Thymus (tissue), 11 donors: ENCODE results near the gene ACSS1. TPM values are rescaled to one million over a fixed set of nuclear protein-coding genes. Genes with fewer than 3 reads are reported as not detected.
"Not testable (repeated sequence)": the region's sequence is repeated elsewhere in the genome, so short reads cannot be mapped to it uniquely, and the experiment has no call there.

Experiments used
- DNase-seq, 9 donors: peaks; one replicate each; pipeline ENCODE4 v3.0.0-alpha.2; 2013; ENCODE audit warnings: low spot score in 9 of 9, low read depth in 6 of 9, missing footprints in 1 of 9
- H3K27ac ChIP-seq, 2 donors: one replicate each; pipeline ENCODE4 v1.5.1; 2013; ENCODE audit warnings: control low read depth in 1 of 2, low read depth in 1 of 2, low read length in 1 of 2, mild to moderate bottlenecking in 1 of 2, moderate library complexity in 1 of 2
- H3K27me3 ChIP-seq, 2 donors: one replicate each; pipeline ENCODE4 v1.5.1; 2013; ENCODE audit warnings: low read length in 1 of 2; ENCODE audit not compliant: control insufficient read depth in 2 of 2, insufficient read depth in 1 of 2
- H3K36me3 ChIP-seq, 2 donors: one replicate each; pipeline ENCODE4 v1.5.1; 2013; ENCODE audit warnings: low read length in 1 of 2, mild to moderate bottlenecking in 1 of 2, moderate library complexity in 1 of 2; ENCODE audit not compliant: control insufficient read depth in 2 of 2, insufficient read depth in 2 of 2
- H3K4me1 ChIP-seq, 2 donors: one replicate each; pipeline ENCODE4 v1.5.1; 2013; ENCODE audit warnings: low read length in 2 of 2; ENCODE audit not compliant: control insufficient read depth in 2 of 2, insufficient read depth in 2 of 2
- H3K4me3 ChIP-seq, 2 donors: one replicate each; pipeline ENCODE4 v1.5.1; 2013; ENCODE audit warnings: low read length in 2 of 2, control low read depth in 1 of 2, mild to moderate bottlenecking in 1 of 2
- H3K9me3 ChIP-seq, 2 donors: one replicate each; pipeline ENCODE4 v1.5.1; 2013; ENCODE audit warnings: low read length in 1 of 2, mild to moderate bottlenecking in 1 of 2; ENCODE audit not compliant: control insufficient read depth in 2 of 2, insufficient read depth in 1 of 2
- WGBS: extraction: QIAGEN DNeasy Blood & Tissue Kit; methylation state at CpG from one replicate; pipeline ENCODE4 v1.1.7; 2013; 5-methylcytosine and 5-hydroxymethylcytosine counted together
- polyA plus RNA-seq: library from polyadenylated mRNA; stranded (reverse); fragments of 200-250 nt; gene quantifications from one replicate; pipeline ENCODE4 v1.2.3, GENCODE V29; 2013
- total RNA-seq: library from RNA; stranded (reverse); fragments of 120-200 nt; gene quantifications from one replicate; pipeline ENCODE4 v1.2.4, GENCODE V29; 2013
- donor health status: healthy.

The ACSS1 gene
- total and polyA plus RNA-seq, 2 donors: 22.2 to 27.8 TPM

GRCh38 chr20:25006431-25007167, 51.3 kb downstream of the ACSS1 start:
- Histone ChIP-seq H3K4me1 (no peaks in the 10 kb centered on the region), H3K9me3 (no peaks in the 10 kb centered on the region), H3K27me3 (no peaks in the 10 kb centered on the region), H3K4me3 (no peak overlapping the region), H3K27ac (no peak overlapping the region), H3K36me3 (peaks cover 38 to 54% of the 10 kb centered on the region in 2 donors)
- no peak for DNase-seq
- WGBS: 94% methylated on average over 12 of the region's 12 CpGs

GRCh38 chr20:25005661-25006060, 52.3 kb downstream of the ACSS1 start:
- H3K4me1 ChIP-seq: no peaks in the 10 kb centered on the region
- no peaks in the 10 kb centered on the region for H3K9me3 ChIP-seq
- H3K36me3 ChIP-seq: peaks cover 33 to 47% of the 10 kb centered on the region in 2 donors
- no peak for DNase-seq
- 95% methylated on average over 8 of the region's 8 CpGs for WGBS
- no peak overlapping the region for H3K4me3 ChIP-seq
- H3K27me3 ChIP-seq: no peaks in the 10 kb centered on the region
- H3K27ac ChIP-seq: no peak overlapping the region

GRCh38 chr20:25005220-25005619, 52.7 kb downstream of the ACSS1 start:
- Histone ChIP-seq H3K27me3 (no peaks in the 10 kb centered on the region), H3K9me3 (no peaks in the 10 kb centered on the region), H3K27ac (no peak overlapping the region), H3K36me3 (peaks cover 29 to 43% of the 10 kb centered on the region in 2 donors), H3K4me3 (no peak overlapping the region), H3K4me1 (no peaks in the 10 kb centered on the region)
- WGBS: 98% methylated on average over 2 of the region's 2 CpGs
- no peak for DNase-seq

GRCh38 chr20:25003002-25003401, 54.9 kb downstream of the ACSS1 start:
- Histone ChIP-seq H3K27me3 (no peaks in the 10 kb centered on the region), H3K27ac (no peak overlapping the region), H3K9me3 (no peaks in the 10 kb centered on the region), H3K4me3 (no peak overlapping the region), H3K36me3 (peaks cover 16 to 22% of the 10 kb centered on the region in 2 donors), H3K4me1 (no peaks in the 10 kb centered on the region)
- WGBS: 95% methylated on average over 1 of the region's 1 CpG
- DNase-seq: no peak

- not testable (repeated sequence) for H3K4me3 ChIP-seq, H3K27me3 ChIP-seq, H3K9me3 ChIP-seq, H3K27ac ChIP-seq, H3K4me1 ChIP-seq, H3K36me3 ChIP-seq, DNase-seq
- WGBS: over 99% methylated on average over 4 of the region's 4 CpGs
These were observed 56.6 kb downstream of the ACSS1 start for GRCh38 chr20:25001323-25001722.

- no peaks in the 10 kb centered on the region for H3K9me3 ChIP-seq
- H3K27me3 ChIP-seq: no peaks in the 10 kb centered on the region
- DNase-seq: no peak
- H3K4me1 ChIP-seq: no peaks in the 10 kb centered on the region
- no peaks in the 10 kb centered on the region for H3K36me3 ChIP-seq
- WGBS: 62% methylated on average over 4 of the region's 4 CpGs
- H3K27ac ChIP-seq: no peak overlapping the region
- H3K4me3 ChIP-seq: no peak overlapping the region
These were observed 57.6 kb downstream of the ACSS1 start for GRCh38 chr20:25000268-25000801.

GRCh38 chr20:24999568-24999967, 58.4 kb downstream of the ACSS1 start:
- Histone ChIP-seq H3K4me1 (peaks cover 0 to 7% of the 10 kb centered on the region in 2 donors), H3K4me3 (no peak overlapping the region), H3K36me3 (no peaks in the 10 kb centered on the region), H3K9me3 (no peaks in the 10 kb centered on the region), H3K27me3 (no peaks in the 10 kb centered on the region), H3K27ac (no peak overlapping the region)
- WGBS: 97% methylated on average over 4 of the region's 4 CpGs
- no peak for DNase-seq

GRCh38 chr20:24998631-24999445, 59.1 kb downstream of the ACSS1 start:
- no peaks in the 10 kb centered on the region for H3K36me3 ChIP-seq
- H3K9me3 ChIP-seq: no peaks in the 10 kb centered on the region
- H3K4me3 ChIP-seq: no peak overlapping the region
- H3K27me3 ChIP-seq: no peaks in the 10 kb centered on the region
- H3K27ac ChIP-seq: peak overlapping the region in 1 of 2 donors; percentile 5
- peaks cover 0 to 7% of the 10 kb centered on the region in 2 donors for H3K4me1 ChIP-seq
- no peak for DNase-seq
- 95% methylated on average over 12 of the region's 12 CpGs for WGBS

- Histone ChIP-seq H3K4me3 (no peak overlapping the region), H3K4me1 (peaks cover 0 to 11% of the 10 kb centered on the region in 2 donors), H3K9me3 (no peaks in the 10 kb centered on the region), H3K27ac (no peak overlapping the region), H3K27me3 (no peaks in the 10 kb centered on the region), H3K36me3 (no peaks in the 10 kb centered on the region)
- 96% methylated on average over 3 of the region's 3 CpGs for WGBS
- DNase-seq: no peak
These were observed 59.8 kb downstream of the ACSS1 start for GRCh38 chr20:24998121-24998520.
